GM13976 (cell line): ENCODE data around the gene HOXD12.

Experiments
- DNase-seq: peaks from one replicate; pipeline ENCODE4 v3.0.0; 2012; ENCODE audit warnings: low spot score
- in situ Hi-C: fragments of 300-500 bp; cut with MboI; formaldehyde crosslinking; loops from one replicate; pipeline ENCODE4 v1.12.0; 2022; ENCODE audit warnings: low sequenced_read_pairs, mixed read lengths, inconsistent platforms; ENCODE audit not compliant: unreplicated experiment
- TF ChIP-seq, protein P1 (sequence below): IDR thresholded peaks from 2 replicates; pipeline ENCODE4 v1.5.1; 2012; ENCODE audit warnings: borderline replicate concordance, mild to moderate bottlenecking; ENCODE audit not compliant: insufficient read depth; ENCODE audit errors: extremely low read depth, missing control alignments, control extremely low read depth

Gene HOXD12

DNA sequence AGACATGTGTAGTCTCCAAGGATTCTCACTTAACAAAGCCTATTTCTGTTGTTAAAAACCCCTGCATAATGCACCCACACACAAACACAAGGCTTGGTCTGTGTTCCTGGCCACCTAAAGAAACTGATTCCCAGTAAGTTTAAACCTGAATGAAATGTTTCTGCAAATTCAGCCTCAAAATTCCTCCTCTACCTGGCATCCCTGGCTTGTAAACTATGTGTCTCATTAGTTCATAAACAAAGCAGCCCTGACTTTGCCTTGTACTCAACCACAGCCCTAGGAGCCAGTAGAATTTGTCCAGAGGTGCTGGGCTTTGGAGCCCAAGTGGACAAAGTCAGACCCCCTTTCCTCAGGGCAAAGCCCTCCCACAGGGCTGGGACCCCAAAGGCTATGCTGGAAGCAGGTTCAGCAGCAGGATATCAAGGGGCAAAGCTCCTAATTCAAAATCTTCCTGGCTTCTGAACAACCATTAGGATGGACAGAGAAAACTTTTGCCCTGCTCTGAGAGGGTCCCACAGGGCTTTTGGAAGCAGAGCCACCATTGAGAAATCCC is 9.7 kb upstream of the HOXD12 start:
- no peak for DNase-seq
- TF ChIP-seq, protein P1, sequence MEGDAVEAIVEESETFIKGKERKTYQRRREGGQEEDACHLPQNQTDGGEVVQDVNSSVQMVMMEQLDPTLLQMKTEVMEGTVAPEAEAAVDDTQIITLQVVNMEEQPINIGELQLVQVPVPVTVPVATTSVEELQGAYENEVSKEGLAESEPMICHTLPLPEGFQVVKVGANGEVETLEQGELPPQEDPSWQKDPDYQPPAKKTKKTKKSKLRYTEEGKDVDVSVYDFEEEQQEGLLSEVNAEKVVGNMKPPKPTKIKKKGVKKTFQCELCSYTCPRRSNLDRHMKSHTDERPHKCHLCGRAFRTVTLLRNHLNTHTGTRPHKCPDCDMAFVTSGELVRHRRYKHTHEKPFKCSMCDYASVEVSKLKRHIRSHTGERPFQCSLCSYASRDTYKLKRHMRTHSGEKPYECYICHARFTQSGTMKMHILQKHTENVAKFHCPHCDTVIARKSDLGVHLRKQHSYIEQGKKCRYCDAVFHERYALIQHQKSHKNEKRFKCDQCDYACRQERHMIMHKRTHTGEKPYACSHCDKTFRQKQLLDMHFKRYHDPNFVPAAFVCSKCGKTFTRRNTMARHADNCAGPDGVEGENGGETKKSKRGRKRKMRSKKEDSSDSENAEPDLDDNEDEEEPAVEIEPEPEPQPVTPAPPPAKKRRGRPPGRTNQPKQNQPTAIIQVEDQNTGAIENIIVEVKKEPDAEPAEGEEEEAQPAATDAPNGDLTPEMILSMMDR: no peak
- in situ Hi-C loops: loop anchor here (25.0 kb wide), 1 partner anchor 728 kb away; no protein-coding TSS in a partner anchor

DNA sequence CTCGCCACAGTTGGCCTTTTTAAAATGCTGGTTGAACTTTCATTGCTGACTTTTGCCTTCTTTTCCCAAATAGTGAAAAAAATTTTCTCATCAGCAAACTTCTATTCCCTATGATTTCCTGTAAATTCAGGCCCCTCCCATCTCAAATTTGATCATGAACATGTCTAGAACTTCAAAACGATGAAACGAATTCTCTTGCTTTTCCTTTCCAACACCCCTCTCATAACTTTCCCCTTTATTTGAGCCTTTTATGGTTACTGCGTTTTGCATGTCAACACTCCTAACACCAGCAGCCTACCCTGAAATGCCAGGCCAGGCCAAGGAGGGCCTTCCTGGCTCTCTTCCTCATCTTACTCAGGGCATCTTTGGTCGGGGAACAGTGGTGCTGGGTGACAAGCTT is 8.7 kb upstream of the HOXD12 start:
- in situ Hi-C loops: loop anchor here (25.0 kb wide), 1 partner anchor 729 kb away; no protein-coding TSS in a partner anchor
- TF ChIP-seq, protein P1: no peak
- DNase-seq: no peak

DNA sequence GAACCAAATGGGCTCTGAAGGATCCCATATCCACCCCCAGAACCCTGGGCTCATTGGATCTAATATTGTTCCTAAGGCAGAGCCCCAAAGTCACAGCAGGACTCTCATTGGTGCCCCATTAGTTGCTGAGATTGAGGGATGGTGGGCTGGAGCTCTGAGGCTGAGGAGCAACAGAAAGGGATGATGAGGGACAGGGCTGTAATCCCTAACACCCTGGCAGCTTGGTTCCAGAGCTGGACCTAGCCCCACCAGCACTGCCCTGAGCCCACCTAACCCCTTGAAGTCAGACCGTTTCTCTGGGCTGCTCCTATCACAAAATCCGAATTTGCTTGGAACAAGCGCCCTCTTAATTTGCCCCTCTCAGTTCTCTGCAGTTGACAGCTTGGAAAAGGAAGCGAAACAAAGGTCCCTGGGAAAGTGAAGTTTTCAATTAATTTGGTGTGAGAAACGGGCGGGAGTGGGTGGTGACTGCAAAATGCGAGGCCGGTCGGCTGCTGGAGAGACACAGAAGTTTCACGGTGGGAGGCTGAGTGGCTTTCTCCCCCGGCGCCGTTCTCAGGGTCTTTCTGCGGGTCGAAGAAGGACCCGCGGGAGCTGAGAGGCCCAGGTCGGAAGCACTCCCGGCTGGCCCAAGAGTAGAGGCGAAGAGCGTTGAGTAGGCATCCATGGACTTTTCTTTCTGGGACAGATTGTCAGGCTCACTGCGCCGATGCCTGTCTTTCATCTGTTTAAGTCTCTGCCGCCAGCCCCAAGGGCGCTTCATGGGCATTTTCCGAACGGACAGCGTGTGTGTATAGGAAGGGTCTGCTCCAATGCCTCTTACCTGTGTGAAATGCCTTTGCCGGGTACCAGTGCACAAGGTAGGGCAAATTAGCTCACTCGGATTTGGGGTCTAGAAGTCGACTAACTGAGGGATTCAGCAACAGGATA is 8.0 kb upstream of the HOXD12 start:
- TF ChIP-seq, protein P1: no peak
- no peak for DNase-seq
- in situ Hi-C loops: loop anchor here (25.0 kb wide), 1 partner anchor 729 kb away; no protein-coding TSS in a partner anchor

DNA sequence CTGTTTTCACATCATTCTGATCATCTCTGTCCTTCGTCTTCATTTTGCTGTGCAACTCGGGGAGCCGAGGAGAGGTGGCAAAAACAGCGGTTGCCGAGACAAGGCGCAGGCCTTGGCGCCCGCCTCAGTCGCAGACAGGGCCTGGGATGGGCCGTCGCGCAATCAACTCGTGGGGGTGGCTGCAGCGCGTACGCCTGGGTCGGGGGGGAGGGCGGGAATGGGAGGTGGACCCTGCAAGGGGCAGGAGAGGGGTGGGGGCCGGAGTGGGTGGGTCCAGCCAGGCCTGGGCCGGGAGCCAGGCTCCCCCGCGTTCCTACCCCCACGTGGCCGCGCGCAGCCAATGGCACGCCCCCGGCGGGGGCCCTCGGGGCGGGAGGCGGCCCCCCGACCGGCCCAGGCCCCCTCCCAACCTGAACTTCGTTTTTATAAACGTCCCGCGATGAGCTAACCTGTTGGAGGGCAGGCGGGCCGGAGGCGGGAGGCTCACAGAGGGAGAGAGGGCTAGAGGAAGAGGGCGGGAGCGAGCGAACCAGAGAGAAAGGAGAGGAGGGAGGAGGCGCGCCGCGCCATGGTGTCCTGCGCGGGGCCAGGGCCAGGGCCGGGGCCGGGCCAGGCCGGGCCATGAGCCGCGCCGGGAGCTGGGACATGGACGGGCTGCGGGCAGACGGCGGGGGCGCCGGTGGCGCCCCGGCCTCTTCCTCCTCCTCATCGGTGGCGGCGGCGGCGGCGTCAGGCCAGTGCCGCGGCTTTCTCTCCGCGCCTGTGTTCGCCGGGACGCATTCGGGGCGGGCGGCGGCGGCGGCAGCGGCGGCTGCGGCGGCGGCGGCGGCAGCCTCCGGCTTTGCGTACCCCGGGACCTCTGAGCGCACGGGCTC is 7.1 kb upstream of the HOXD12 start, which contains the start of gene HOXD13:
TSS of gene HOXD13 (plus strand) at position 452 of the 875 bp plus-strand sequence. CDS start at position 622, 170 bp downstream.
- in situ Hi-C loops: loop anchor here (25.0 kb wide), 1 partner anchor 730 kb away; no protein-coding TSS in a partner anchor
- DNase-seq: no peak
- TF ChIP-seq, protein P1: no peak

DNA sequence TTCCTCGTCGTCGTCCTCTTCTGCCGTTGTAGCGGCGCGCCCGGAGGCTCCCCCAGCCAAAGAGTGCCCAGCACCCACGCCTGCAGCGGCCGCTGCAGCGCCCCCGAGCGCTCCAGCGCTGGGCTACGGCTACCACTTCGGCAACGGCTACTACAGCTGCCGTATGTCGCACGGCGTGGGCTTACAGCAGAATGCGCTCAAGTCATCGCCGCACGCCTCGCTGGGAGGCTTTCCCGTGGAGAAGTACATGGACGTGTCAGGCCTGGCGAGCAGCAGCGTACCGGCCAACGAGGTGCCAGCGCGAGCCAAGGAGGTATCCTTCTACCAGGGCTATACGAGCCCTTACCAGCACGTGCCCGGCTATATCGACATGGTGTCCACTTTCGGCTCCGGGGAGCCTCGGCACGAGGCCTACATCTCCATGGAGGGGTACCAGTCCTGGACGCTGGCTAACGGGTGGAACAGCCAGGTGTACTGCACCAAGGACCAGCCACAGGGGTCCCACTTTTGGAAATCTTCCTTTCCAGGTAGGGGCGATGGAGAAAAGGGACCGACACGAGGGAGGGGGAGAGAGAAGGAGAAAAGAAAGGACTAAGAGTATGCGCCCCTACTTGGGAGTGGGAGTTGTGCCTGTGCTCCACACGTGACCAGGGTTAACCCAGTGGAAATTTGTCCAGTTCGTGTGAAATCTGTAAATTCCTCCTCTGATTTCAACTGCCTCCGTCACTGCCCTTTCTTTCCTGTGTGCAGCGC is 6.3 kb upstream of the HOXD12 start:
- in situ Hi-C loops: loop anchor here (25.0 kb wide), 1 partner anchor 731 kb away; no protein-coding TSS in a partner anchor
- TF ChIP-seq, protein P1: no peak
- no peak for DNase-seq

DNA sequence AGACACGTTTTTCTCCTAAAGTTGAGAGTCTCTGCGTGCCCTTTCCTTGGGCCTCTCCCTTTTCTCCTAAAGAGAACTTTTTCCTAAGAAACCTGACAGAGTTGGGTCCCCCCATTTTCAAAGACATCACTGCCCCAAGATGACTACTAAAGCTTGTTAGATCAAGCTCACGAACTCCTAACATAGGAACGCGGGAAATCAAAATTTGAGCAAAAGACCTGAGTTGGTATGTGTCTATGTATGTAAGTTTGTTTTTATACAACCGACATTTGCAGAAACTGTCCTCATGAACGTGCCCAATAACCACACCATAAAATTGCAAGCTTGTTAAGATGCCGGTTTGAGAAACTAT is 5.7 kb upstream of the HOXD12 start:
- in situ Hi-C loops: loop anchor here (25.0 kb wide), 1 partner anchor 732 kb away; no protein-coding TSS in a partner anchor
- TF ChIP-seq, protein P1: no peak
- DNase-seq: no peak
